ENCODE results near the gene SIRT4. TPM values are rescaled to one million over a fixed set of nuclear protein-coding genes. Genes with fewer than 3 reads are reported as not detected.

The SIRT4 gene
- total and polyA plus RNA-seq, 2 of the 13 experiments (the other 11 are each of a cell fraction or from before 2014, with no cell fraction given), result 3.4 to 5.8 TPM

GRCh38 chr12:120301962-120302815, at the start of gene SIRT4 (continued):
- TF ChIP-seq AKNA (CRISPR knock-in tag; IDR thresholded peaks at IDR 0.05; ENCODE audit: borderline replicate concordance) (no peak), ZNF780A (CRISPR knock-in tag; IDR thresholded peaks at IDR 0.05) (no peak), SNAPC4 (CRISPR knock-in tag; IDR thresholded peaks at IDR 0.05) (0 out of 2 replicates have a peak, but pooled peaks have one; percentile 83), CAMTA2 (CRISPR knock-in tag; IDR thresholded peaks at IDR 0.05; ENCODE audit: borderline replicate concordance) (no peak), TARDBP (CRISPR knock-in tag; IDR thresholded peaks at IDR 0.05) (peak; percentile 40; the same call in 1 of the 2 replicates), NCOA2 (CRISPR knock-in tag; IDR thresholded peaks at IDR 0.05) (0 out of 2 replicates have a peak, but pooled peaks have one; percentile 34), ASH2L (IDR thresholded peaks at IDR 0.05; ENCODE audit: insufficient read length, low read depth, low read length) (peak; percentile 70), MXD4 (CRISPR knock-in tag; IDR thresholded peaks at IDR 0.05) (peak; percentile 54; the same call in 1 of the 2 replicates), RARG (CRISPR knock-in tag; IDR thresholded peaks at IDR 0.05; ENCODE audit: low read depth) (no peak)
- TF ChIP-seq, protein P1, sequence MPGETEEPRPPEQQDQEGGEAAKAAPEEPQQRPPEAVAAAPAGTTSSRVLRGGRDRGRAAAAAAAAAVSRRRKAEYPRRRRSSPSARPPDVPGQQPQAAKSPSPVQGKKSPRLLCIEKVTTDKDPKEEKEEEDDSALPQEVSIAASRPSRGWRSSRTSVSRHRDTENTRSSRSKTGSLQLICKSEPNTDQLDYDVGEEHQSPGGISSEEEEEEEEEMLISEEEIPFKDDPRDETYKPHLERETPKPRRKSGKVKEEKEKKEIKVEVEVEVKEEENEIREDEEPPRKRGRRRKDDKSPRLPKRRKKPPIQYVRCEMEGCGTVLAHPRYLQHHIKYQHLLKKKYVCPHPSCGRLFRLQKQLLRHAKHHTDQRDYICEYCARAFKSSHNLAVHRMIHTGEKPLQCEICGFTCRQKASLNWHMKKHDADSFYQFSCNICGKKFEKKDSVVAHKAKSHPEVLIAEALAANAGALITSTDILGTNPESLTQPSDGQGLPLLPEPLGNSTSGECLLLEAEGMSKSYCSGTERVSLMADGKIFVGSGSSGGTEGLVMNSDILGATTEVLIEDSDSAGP (CRISPR knock-in tag; IDR thresholded peaks at IDR 0.05; ENCODE audit: borderline replicate concordance), result no peak
- TF ChIP-seq, protein P2, sequence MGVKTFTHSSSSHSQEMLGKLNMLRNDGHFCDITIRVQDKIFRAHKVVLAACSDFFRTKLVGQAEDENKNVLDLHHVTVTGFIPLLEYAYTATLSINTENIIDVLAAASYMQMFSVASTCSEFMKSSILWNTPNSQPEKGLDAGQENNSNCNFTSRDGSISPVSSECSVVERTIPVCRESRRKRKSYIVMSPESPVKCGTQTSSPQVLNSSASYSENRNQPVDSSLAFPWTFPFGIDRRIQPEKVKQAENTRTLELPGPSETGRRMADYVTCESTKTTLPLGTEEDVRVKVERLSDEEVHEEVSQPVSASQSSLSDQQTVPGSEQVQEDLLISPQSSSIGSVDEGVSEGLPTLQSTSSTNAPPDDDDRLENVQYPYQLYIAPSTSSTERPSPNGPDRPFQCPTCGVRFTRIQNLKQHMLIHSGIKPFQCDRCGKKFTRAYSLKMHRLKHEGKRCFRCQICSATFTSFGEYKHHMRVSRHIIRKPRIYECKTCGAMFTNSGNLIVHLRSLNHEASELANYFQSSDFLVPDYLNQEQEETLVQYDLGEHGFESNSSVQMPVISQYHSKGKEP (CRISPR knock-in tag; IDR thresholded peaks at IDR 0.05), result no peak
- TF ChIP-seq, protein P3, sequence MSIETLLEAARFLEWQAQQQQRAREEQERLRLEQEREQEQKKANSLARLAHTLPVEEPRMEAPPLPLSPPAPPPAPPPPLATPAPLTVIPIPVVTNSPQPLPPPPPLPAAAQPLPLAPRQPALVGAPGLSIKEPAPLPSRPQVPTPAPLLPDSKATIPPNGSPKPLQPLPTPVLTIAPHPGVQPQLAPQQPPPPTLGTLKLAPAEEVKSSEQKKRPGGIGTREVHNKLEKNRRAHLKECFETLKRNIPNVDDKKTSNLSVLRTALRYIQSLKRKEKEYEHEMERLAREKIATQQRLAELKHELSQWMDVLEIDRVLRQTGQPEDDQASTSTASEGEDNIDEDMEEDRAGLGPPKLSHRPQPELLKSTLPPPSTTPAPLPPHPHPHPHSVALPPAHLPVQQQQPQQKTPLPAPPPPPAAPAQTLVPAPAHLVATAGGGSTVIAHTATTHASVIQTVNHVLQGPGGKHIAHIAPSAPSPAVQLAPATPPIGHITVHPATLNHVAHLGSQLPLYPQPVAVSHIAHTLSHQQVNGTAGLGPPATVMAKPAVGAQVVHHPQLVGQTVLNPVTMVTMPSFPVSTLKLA (IDR thresholded peaks at IDR 0.05), result peak; percentile 49

Measured in HepG2 (cell line).